Stomach (tissue), 9 donors: Measurements from ENCODE around the gene MEIOC. TPM values are rescaled to one million over a fixed set of nuclear protein-coding genes. Genes with fewer than 3 reads are reported as not detected.
A peak's percentile ranks its signal among the peaks of the same experiment; 100 is the strongest.
"Not testable (repeated sequence)": the region's sequence is repeated elsewhere in the genome, so short reads cannot be mapped to it uniquely, and the experiment has no call there.

ENCODE experiments used
- DNase-seq, 2 donors: peaks; one replicate each; pipeline versions ENCODE4 v3.0.0 to v3.0.0-alpha.2; 2013 to 2019
- H3K27ac ChIP-seq, 5 donors: fragments of 200-600 bp in 4 of 5; sonication (generic) in 4 of 5; one replicate each; pipeline ENCODE4 v1.5.1; 2013 to 2019; ENCODE audit warnings: mild to moderate bottlenecking in 1 of 5, moderate library complexity in 1 of 5
- H3K27me3 ChIP-seq, 3 donors: fragments of 200-600 bp; sonication (generic); one replicate each; pipeline ENCODE4 v1.5.1; 2017 to 2019; ENCODE audit warnings: mixed run types in 1 of 3
- H3K36me3 ChIP-seq, 4 donors: fragments of 200-600 bp; sonication (generic); 1 replicate in 3 of 4; 2 replicates in 1 of 4; pipeline ENCODE4 v1.5.1; 2016 to 2019
- H3K4me1 ChIP-seq, 4 donors: fragments of 200-600 bp; sonication (generic); one replicate each; pipeline ENCODE4 v1.5.1; 2016 to 2019
- H3K4me3 ChIP-seq, 4 donors: fragments of 200-600 bp; sonication (generic) in 3 of 4; one replicate each; pipeline ENCODE4 v1.5.1; 2016 to 2019; ENCODE audit warnings: mild to moderate bottlenecking in 1 of 4
- H3K9me3 ChIP-seq, 4 donors: fragments of 200-600 bp; sonication (generic); one replicate each; pipeline ENCODE4 v1.5.1; 2016 to 2019
- EP300 ChIP-seq: sonication (generic); formaldehyde crosslinking; IDR thresholded peaks from one replicate; pipeline ENCODE4 v1.6.1; 2017; ENCODE audit warnings: antibody characterized with exemption
- POLR2A ChIP-seq, 4 donors: fragments of 450-650 bp; IDR thresholded peaks; one replicate each; pipeline ENCODE4 v1.6.1; 2016; ENCODE audit warnings: antibody characterized with exemption in 4 of 4, control low read depth in 2 of 4, mild to moderate bottlenecking in 1 of 4, moderate library complexity in 1 of 4
- POLR2AphosphoS5 ChIP-seq, 3 donors: sonication (generic); formaldehyde crosslinking; IDR thresholded peaks; one replicate each; pipeline ENCODE4 v1.6.1; 2016; ENCODE audit warnings: antibody characterized with exemption in 3 of 3
- WGBS, 5 donors: extraction: QIAGEN DNeasy Blood & Tissue Kit in 3 of 5; methylation state at CpG; one replicate each; pipeline versions ENCODE4 v1.1.5 to v1.1.7; 2013 to 2018; 5-methylcytosine and 5-hydroxymethylcytosine counted together
- intact Hi-C: fragments of 100-400 bp; cut with DNase I; formaldehyde crosslinking; loops from one replicate; pipeline ENCODE4 v1.15.1; 2023; ENCODE audit warnings: low total_unique reads
- polyA plus RNA-seq, 3 donors: library from polyadenylated mRNA; stranded (reverse); fragments of 200-250 nt; gene quantifications; one replicate each; pipeline ENCODE4 v1.2.3, GENCODE V29; 2013
- total RNA-seq, 5 donors: library from RNA; depleted of rRNA; stranded (reverse); fragments of >200 nt; gene quantifications; one replicate each; pipeline versions ENCODE4 v1.1.0 to v1.2.3, GENCODE V29; 2014 to 2016
- TF ChIP-seq, protein P1 (sequence below), 7 experiments: fragments of 450-650 bp in 4 of 7; fragments of 200-600 bp in 3 of 7; sonication (generic) in 3 of 7; IDR thresholded peaks; one replicate each; pipeline ENCODE4 v1.5.1; 2016 to 2019; ENCODE audit warnings: antibody characterized with exemption in 7 of 7, control low read depth in 2 of 7, mild to moderate bottlenecking in 1 of 7
- donor health status: healthy with polysubstance abuse.
- donor health status: Bipolar disorder and iron deficiency.
- donor health status: healthy.

MEIOC gene
- total and polyA plus RNA-seq, 8 donors = 0.03 TPM; not detected in 7

DNA sequence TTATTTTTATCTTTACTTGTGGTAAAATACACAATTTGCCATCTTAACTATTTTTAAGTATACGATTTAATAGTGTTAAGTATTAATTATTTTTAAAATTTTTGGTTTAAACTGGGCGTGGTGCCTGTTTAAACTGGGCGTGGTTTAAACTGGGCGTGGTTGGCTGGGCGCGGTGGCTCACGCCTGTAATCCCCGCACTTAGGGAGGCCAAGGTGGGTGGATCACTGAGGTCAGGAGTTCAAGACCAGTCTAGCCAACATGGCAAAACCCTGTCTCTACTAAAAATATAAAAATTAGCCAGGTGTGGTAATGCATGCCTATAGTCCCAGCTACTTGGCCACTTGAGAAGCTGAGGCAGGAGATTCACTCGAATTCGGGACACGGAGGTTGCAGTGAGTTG, 37.3 kb downstream of the MEIOC start:
- H3K4me3 ChIP-seq = no peak overlapping the region

DNA sequence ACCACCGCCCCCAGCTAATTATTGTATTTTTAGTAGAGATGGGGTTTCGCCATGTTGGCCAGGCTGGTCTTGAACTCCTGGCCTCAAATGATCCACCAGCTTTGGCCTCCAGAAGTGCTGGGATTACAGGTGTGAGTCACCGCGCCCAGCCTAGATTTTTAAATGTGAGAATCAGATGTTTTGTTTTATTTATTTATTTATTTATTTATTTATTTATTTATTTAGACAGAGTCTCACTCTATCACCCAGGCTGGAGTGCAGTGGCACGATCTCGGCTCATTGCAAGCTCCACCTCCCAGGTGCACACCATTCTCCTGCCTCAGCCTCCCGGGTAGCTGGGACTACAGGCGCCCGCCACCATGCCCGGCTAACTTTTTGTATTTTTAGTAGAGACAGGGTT, 44.0 kb downstream of the MEIOC start:
- H3K4me1 ChIP-seq, H3K4me3 ChIP-seq, H3K36me3 ChIP-seq, DNase-seq, H3K27me3 ChIP-seq, intact Hi-C loops, H3K9me3 ChIP-seq, H3K27ac ChIP-seq: not testable (repeated sequence)
- WGBS, 5 donors = 86 to 90% (median 88%) methylated on average over 10 of the region's 10 CpGs

More for the DNA sequence above, 37.3 kb downstream of the MEIOC start:
- Histone ChIP-seq H3K27me3 (no peaks in the 10 kb centered on the region), H3K36me3 (no peaks in the 10 kb centered on the region), H3K4me1 (peaks cover 12 to 18% (median 16%) of the 10 kb centered on the region in 4 donors), H3K27ac (no peak overlapping the region), H3K9me3 (no peaks in the 10 kb centered on the region)
- WGBS, 5 donors = 54 to 73% (median 65%) methylated on average over 11 of the region's 11 CpGs
- no peak for DNase-seq
- TF ChIP-seq, protein P1, sequence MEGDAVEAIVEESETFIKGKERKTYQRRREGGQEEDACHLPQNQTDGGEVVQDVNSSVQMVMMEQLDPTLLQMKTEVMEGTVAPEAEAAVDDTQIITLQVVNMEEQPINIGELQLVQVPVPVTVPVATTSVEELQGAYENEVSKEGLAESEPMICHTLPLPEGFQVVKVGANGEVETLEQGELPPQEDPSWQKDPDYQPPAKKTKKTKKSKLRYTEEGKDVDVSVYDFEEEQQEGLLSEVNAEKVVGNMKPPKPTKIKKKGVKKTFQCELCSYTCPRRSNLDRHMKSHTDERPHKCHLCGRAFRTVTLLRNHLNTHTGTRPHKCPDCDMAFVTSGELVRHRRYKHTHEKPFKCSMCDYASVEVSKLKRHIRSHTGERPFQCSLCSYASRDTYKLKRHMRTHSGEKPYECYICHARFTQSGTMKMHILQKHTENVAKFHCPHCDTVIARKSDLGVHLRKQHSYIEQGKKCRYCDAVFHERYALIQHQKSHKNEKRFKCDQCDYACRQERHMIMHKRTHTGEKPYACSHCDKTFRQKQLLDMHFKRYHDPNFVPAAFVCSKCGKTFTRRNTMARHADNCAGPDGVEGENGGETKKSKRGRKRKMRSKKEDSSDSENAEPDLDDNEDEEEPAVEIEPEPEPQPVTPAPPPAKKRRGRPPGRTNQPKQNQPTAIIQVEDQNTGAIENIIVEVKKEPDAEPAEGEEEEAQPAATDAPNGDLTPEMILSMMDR (IDR thresholded peaks at IDR 0.05) = no peak
- TF ChIP-seq POLR2AphosphoS5 (IDR thresholded peaks at IDR 0.05) (no peak), POLR2A (IDR thresholded peaks at IDR 0.05) (no peak), EP300 (no peak)
- intact Hi-C loops = no loop called here

DNA sequence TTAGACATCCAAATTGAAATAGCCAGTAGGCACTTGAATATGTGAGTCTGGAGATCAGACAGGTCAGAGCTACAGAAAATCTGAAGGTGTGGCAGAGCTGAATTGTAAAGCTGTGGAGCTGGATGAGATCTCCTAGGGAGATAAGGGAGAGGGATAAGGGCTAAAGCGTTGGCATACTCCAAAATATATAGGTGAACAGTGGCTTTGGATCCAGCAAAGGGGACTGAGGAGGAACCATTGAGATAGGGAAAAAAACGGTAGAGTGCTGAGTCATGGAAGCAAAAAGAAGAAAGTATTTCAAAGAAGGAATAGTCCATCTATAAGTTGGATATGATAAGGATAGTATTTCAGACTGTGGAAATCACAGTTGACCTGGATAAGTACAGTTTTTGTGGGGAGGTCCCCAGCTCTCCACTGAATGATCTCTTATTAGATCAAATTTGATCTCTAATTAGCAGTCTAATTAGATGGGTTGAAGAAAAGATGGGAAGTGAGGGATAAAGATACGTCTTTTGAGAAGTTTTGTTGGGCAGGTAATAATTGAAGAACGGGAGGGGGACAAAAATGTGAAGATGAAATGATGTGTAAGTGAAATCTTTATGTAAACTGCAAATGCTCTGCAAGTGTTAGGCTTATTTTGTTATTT, 51.6 kb downstream of the MEIOC start:
- peak in 1 of 2 donors; percentile 7 for DNase-seq
- Histone ChIP-seq H3K4me3 (peak overlapping the region; percentile 70 to 98 (median 91)), H3K9me3 (no peaks in the 10 kb centered on the region), H3K36me3 (no peaks in the 10 kb centered on the region), H3K4me1 (peaks cover 0 to 22% (median 19%) of the 10 kb centered on the region in 4 donors), H3K27ac (peak overlapping the region in 4 of 5 donors; percentile 60 to 84 (median 78)), H3K27me3 (peaks cover 0 to 13% (median 0%) of the 10 kb centered on the region in 3 donors)
- no peak for TF ChIP-seq POLR2A (IDR thresholded peaks at IDR 0.05)
- TF ChIP-seq EP300 = no peak
- no peak for TF ChIP-seq POLR2AphosphoS5 (IDR thresholded peaks at IDR 0.05)
- intact Hi-C loops = no loop called here
- WGBS, 5 donors = 13 to 24% (median 21%) methylated on average over 4 of the region's 4 CpGs

DNA sequence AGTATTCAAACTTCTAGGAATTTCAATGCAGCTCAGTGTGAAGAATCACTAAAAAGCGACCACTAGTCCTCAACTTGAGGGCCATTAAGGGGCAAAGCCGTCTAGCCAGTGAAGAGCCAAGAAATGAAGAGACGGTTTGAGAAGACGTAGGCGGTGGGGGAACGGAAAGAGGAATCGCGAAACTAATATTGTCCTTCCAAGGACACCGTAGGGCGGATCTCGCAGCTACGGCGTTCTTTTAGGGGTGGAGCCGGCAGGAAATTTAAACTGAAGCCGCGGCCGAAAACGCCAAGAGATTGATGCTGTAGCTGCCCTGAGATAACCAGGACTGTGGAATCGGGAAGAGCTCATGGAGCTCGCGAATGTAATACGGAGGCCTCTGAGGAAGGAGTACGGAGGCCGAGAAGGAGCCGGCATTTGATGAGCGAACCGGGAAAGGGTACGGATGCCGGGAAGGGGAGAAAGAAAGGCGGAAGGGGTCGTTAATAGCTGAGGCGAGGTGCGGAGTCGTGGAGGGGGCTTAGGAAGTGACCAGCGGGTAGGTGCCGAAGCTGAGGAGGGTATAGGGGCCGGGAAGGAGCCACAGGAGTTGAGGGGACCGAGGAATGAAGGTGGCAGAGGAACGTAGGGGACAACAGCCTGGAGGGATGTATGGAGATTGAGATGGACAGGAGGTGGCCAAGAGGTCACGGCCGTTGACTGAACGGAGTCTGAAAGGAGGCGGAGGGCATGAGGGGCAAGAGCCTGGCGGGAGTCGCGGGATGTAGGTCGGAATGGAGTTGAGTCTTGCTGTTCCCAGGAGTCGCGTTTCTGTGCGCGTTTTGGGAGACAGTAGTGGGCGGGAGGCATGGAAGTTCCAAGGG, 52.4 kb downstream of the MEIOC start, which contains the start of gene DBF4B:
Gene DBF4B, plus strand, starts transcription at position 265 of the 863 bp plus-strand sequence. Its CDS starts 156 bp downstream, at position 421.
- WGBS, 5 donors = 0 to 1% (median 1%) methylated on average over 52 of the region's 52 CpGs
- H3K27me3 ChIP-seq = peaks cover 0 to 8% (median 0%) of the 10 kb centered on the region in 3 donors
- H3K4me3 ChIP-seq = peak within 1 kb of the TSS; percentile 70 to 98 (median 91)
- no peaks in the 10 kb centered on the region for H3K9me3 ChIP-seq
- DNase-seq = peak; percentile 77 to 97
- peaks cover 0 to 22% (median 19%) of the 10 kb centered on the region in 4 donors for H3K4me1 ChIP-seq
- TF ChIP-seq POLR2AphosphoS5 (IDR thresholded peaks at IDR 0.05) (peak; percentile 66 to 95 (median 67)), EP300 (no peak), POLR2A (IDR thresholded peaks at IDR 0.05) (no peak)
- TF ChIP-seq, protein P1 (IDR thresholded peaks at IDR 0.05) = peak in 1 of 7 experiments; percentile 15
- H3K36me3 ChIP-seq = no peaks in the 10 kb centered on the region
- H3K27ac ChIP-seq = peak within 1 kb of the TSS; percentile 8 to 84 (median 75)
- intact Hi-C loops = no loop called here

DNA sequence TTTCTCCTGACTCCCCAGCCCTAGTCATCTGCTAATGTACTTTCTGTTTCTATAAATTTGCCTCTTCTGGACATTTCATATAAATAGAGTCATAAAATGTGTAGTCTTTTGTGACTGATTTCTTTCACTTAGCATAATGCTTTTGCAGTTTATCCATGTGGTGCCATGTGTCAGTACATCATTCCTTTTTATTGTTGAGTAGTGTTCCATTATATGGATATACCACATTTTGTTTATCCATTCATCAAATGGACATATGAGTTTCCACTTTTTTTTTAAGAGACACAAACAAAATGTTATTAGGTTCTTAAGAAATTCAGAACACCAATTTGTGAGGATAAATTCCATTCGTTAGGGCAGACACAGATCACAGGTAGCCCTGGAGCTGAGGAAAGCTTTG, 63.2 kb downstream of the MEIOC start:
- no peak for DNase-seq

More for the DNA sequence above, 63.2 kb downstream of the MEIOC start:
- Histone ChIP-seq H3K4me1 (no peaks in the 10 kb centered on the region), H3K4me3 (no peak overlapping the region), H3K9me3 (no peaks in the 10 kb centered on the region), H3K36me3 (peaks cover 5 to 50% (median 30%) of the 10 kb centered on the region in 4 donors), H3K27me3 (no peaks in the 10 kb centered on the region), H3K27ac (no peak overlapping the region)
- intact Hi-C loops = no loop called here
- TF ChIP-seq POLR2AphosphoS5 (IDR thresholded peaks at IDR 0.05) (no peak), EP300 (no peak)
- TF ChIP-seq, protein P1 (IDR thresholded peaks at IDR 0.05) = no peak
- 91 to 100% (median 97%) methylated on average over 1 of the region's 1 CpG for WGBS, 5 donors
